H1 (cell line): ENCODE data around the gene NEU2. TPM values are rescaled to one million over a fixed set of nuclear protein-coding genes. Genes with fewer than 3 reads are reported as not detected.

Experiments
- POLR2A ChIP-seq, 2 experiments: IDR thresholded peaks; 1 replicate in 1 of 2; 2 replicates in 1 of 2; pipeline ENCODE4 v1.6.1; 2011; ENCODE audit warnings: low read depth in 2 of 2, low read length in 2 of 2, mild to moderate bottlenecking in 2 of 2; ENCODE audit errors: control extremely low read depth in 1 of 2
- RFX5 ChIP-seq: IDR thresholded peaks from 2 replicates; pipeline ENCODE4 v1.6.1; 2011; ENCODE audit warnings: low read depth, low read length, improper control_type of control experiment, borderline replicate concordance
- RNF2 ChIP-seq: fragments of 200-900, 300-1000 bp; sonication (generic); IDR thresholded peaks from 2 replicates; pipeline ENCODE4 v1.7.1; 2016; ENCODE audit warnings: borderline replicate concordance, low read depth, mild to moderate bottlenecking, antibody characterized with exemption, low read length; ENCODE audit not compliant: poor library complexity, severe bottlenecking; ENCODE audit errors: missing control alignments
- TAF1 ChIP-seq: IDR thresholded peaks from 2 replicates; pipeline ENCODE4 v1.6.1; 2011; ENCODE audit warnings: mild to moderate bottlenecking, low read depth, low read length
- polyA plus RNA-seq, 7 experiments: library from polyadenylated mRNA; depleted of rRNA in 3 of 7; stranded (reverse) in 5 of 7; unstranded in 2 of 7; fragments of >200 nt in 5 of 7; fragments of 200-250 nt in 2 of 7; gene quantifications; 1 replicate in 5 of 7; 2 replicates in 1 of 7; 4 replicates in 1 of 7; pipeline versions ENCODE4 v1.2.1 to v1.2.3, GENCODE V29; 2011 to 2013; ENCODE audit warnings: missing spikeins in 2 of 7, mixed read lengths in 2 of 7
- total RNA-seq: library from RNA; stranded (reverse); fragmentation: NEBNext Ultra II Directional; extraction: Animal tissue kit (Norgen Biotek cat#: 25700); gene quantifications from 2 replicates; pipeline ENCODE4 v1.2.1, GENCODE V29; 2021
- TF ChIP-seq, protein P1 (sequence below): fragments of 300-600 bp; sonication (generic); IDR thresholded peaks from 2 replicates; pipeline ENCODE4 v1.7.1; 2012; ENCODE audit warnings: low read length, moderate library complexity, mild to moderate bottlenecking, inconsistent platforms; ENCODE audit not compliant: insufficient replicate concordance

Gene NEU2
- total and polyA plus RNA-seq, 2 of the 8 experiments (the other 6 are each of a cell fraction or from before 2014, with no cell fraction given), result 0.12 TPM; not detected in 1

DNA sequence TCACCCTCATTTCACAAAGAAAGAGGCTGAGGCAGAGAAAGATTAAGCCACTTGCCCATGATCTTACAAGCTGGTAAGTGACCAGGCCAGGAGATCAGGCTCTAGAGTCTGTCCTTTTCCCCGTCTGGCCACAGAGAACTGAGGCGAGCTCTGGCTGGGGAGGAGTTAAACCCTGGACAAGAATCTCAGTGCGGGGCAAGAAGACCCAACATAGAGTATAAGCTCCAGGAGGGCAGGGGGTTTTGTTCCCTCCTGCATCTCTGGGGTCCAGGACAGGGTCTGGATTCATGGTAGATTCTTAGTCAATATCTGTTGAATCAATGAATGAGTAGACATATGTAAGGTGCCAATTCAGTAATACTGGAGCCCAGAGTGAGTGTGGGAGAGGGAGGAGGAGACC is 14.7 kb downstream of the NEU2 start (continued):
- TF ChIP-seq, protein P1, sequence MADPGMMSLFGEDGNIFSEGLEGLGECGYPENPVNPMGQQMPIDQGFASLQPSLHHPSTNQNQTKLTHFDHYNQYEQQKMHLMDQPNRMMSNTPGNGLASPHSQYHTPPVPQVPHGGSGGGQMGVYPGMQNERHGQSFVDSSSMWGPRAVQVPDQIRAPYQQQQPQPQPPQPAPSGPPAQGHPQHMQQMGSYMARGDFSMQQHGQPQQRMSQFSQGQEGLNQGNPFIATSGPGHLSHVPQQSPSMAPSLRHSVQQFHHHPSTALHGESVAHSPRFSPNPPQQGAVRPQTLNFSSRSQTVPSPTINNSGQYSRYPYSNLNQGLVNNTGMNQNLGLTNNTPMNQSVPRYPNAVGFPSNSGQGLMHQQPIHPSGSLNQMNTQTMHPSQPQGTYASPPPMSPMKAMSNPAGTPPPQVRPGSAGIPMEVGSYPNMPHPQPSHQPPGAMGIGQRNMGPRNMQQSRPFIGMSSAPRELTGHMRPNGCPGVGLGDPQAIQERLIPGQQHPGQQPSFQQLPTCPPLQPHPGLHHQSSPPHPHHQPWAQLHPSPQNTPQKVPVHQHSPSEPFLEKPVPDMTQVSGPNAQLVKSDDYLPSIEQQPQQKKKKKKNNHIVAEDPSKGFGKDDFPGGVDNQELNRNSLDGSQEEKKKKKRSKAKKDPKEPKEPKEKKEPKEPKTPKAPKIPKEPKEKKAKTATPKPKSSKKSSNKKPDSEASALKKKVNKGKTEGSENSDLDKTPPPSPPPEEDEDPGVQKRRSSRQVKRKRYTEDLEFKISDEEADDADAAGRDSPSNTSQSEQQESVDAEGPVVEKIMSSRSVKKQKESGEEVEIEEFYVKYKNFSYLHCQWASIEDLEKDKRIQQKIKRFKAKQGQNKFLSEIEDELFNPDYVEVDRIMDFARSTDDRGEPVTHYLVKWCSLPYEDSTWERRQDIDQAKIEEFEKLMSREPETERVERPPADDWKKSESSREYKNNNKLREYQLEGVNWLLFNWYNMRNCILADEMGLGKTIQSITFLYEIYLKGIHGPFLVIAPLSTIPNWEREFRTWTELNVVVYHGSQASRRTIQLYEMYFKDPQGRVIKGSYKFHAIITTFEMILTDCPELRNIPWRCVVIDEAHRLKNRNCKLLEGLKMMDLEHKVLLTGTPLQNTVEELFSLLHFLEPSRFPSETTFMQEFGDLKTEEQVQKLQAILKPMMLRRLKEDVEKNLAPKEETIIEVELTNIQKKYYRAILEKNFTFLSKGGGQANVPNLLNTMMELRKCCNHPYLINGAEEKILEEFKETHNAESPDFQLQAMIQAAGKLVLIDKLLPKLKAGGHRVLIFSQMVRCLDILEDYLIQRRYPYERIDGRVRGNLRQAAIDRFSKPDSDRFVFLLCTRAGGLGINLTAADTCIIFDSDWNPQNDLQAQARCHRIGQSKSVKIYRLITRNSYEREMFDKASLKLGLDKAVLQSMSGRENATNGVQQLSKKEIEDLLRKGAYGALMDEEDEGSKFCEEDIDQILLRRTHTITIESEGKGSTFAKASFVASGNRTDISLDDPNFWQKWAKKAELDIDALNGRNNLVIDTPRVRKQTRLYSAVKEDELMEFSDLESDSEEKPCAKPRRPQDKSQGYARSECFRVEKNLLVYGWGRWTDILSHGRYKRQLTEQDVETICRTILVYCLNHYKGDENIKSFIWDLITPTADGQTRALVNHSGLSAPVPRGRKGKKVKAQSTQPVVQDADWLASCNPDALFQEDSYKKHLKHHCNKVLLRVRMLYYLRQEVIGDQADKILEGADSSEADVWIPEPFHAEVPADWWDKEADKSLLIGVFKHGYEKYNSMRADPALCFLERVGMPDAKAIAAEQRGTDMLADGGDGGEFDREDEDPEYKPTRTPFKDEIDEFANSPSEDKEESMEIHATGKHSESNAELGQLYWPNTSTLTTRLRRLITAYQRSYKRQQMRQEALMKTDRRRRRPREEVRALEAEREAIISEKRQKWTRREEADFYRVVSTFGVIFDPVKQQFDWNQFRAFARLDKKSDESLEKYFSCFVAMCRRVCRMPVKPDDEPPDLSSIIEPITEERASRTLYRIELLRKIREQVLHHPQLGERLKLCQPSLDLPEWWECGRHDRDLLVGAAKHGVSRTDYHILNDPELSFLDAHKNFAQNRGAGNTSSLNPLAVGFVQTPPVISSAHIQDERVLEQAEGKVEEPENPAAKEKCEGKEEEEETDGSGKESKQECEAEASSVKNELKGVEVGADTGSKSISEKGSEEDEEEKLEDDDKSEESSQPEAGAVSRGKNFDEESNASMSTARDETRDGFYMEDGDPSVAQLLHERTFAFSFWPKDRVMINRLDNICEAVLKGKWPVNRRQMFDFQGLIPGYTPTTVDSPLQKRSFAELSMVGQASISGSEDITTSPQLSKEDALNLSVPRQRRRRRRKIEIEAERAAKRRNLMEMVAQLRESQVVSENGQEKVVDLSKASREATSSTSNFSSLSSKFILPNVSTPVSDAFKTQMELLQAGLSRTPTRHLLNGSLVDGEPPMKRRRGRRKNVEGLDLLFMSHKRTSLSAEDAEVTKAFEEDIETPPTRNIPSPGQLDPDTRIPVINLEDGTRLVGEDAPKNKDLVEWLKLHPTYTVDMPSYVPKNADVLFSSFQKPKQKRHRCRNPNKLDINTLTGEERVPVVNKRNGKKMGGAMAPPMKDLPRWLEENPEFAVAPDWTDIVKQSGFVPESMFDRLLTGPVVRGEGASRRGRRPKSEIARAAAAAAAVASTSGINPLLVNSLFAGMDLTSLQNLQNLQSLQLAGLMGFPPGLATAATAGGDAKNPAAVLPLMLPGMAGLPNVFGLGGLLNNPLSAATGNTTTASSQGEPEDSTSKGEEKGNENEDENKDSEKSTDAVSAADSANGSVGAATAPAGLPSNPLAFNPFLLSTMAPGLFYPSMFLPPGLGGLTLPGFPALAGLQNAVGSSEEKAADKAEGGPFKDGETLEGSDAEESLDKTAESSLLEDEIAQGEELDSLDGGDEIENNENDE, result no peak
- TF ChIP-seq RNF2 (no peak), POLR2A (IDR thresholded peaks at IDR 0.05; ENCODE audit: control extremely low read depth in 1 of 2, low read depth in 2 of 2, low read length in 2 of 2) (no peak), TAF1 (no peak), RFX5 (no peak)
